Liver (tissue), 9 donors: ENCODE data around the gene GGTLC2. TPM values are rescaled to one million over a fixed set of nuclear protein-coding genes. Genes with fewer than 3 reads are reported as not detected.

Experiments used
- DNase-seq: peaks from one replicate; pipeline ENCODE4 v3.0.0-alpha.2; 2017; ENCODE audit warnings: low spot score
- H3K27ac ChIP-seq, 2 donors: one replicate each; pipeline ENCODE4 v1.7.0; 2013; ENCODE audit warnings: inconsistent platforms in 2 of 2, low read length in 2 of 2, control low read depth in 1 of 2, low read depth in 1 of 2, mild to moderate bottlenecking in 1 of 2
- H3K27me3 ChIP-seq, 4 donors: one replicate each; pipeline versions ENCODE4 v1.6.1 to v1.7.0; 2013; ENCODE audit warnings: low read length in 3 of 4, inconsistent platforms in 1 of 4, mild to moderate bottlenecking in 1 of 4, moderate library complexity in 1 of 4; ENCODE audit not compliant: control insufficient read depth in 4 of 4, insufficient read depth in 4 of 4
- H3K36me3 ChIP-seq, 4 donors: one replicate each; pipeline versions ENCODE4 v1.6.1 to v1.7.0; 2013; ENCODE audit warnings: low read length in 3 of 4, mild to moderate bottlenecking in 3 of 4, low read depth in 1 of 4, moderate library complexity in 1 of 4; ENCODE audit not compliant: control insufficient read depth in 4 of 4, insufficient read depth in 3 of 4
- H3K4me1 ChIP-seq, 4 donors: one replicate each; pipeline versions ENCODE4 v1.6.1 to v1.7.0; 2013; ENCODE audit warnings: low read length in 3 of 4, mild to moderate bottlenecking in 3 of 4, moderate library complexity in 1 of 4; ENCODE audit not compliant: control insufficient read depth in 4 of 4, insufficient read depth in 4 of 4
- H3K4me3 ChIP-seq, 3 donors: one replicate each; pipeline versions ENCODE4 v1.6.1 to v1.7.0; 2013; ENCODE audit warnings: low read length in 3 of 3, control low read depth in 1 of 3, low read depth in 1 of 3, mild to moderate bottlenecking in 1 of 3
- H3K9ac ChIP-seq, 2 donors: one replicate each; pipeline ENCODE4 v1.7.0; 2013; ENCODE audit warnings: low read length in 2 of 2, mild to moderate bottlenecking in 2 of 2, moderate library complexity in 2 of 2, control low read depth in 1 of 2, low read depth in 1 of 2
- H3K9me3 ChIP-seq, 4 donors: one replicate each; pipeline versions ENCODE4 v1.6.1 to v1.7.0; 2013; ENCODE audit warnings: low read length in 3 of 4; ENCODE audit not compliant: control insufficient read depth in 4 of 4
- ATF3 ChIP-seq: IDR thresholded peaks from 2 replicates; pipeline ENCODE4 v1.6.1; 2016; ENCODE audit warnings: antibody characterized with exemption
- CTCF ChIP-seq: fragments of 150-350 bp; IDR thresholded peaks from 2 replicates; pipeline ENCODE4 v1.5.1; 2017; ENCODE audit warnings: improper control_type of control experiment, low read depth, low read length; ENCODE audit not compliant: missing input control
- EGR1 ChIP-seq, 2 donors: IDR thresholded peaks; 2 replicates each; pipeline ENCODE4 v1.6.1; 2016 to 2018; ENCODE audit warnings: antibody characterized with exemption in 2 of 2, low read depth in 2 of 2
- FOXA1 ChIP-seq: IDR thresholded peaks from 2 replicates; pipeline ENCODE4 v1.6.1; 2016; ENCODE audit warnings: antibody characterized with exemption
- FOXA2 ChIP-seq: IDR thresholded peaks from 2 replicates; pipeline ENCODE4 v1.6.1; 2016; ENCODE audit warnings: antibody characterized with exemption
- GABPA ChIP-seq, 2 donors: IDR thresholded peaks in 1 of 2; conservative IDR thresholded peaks in 1 of 2; 2 replicates each; pipeline ENCODE4 v1.6.1; 2016; ENCODE audit warnings: antibody characterized with exemption in 2 of 2, mild to moderate bottlenecking in 1 of 2, moderate library complexity in 1 of 2
- HNF4A ChIP-seq, 2 donors: conservative IDR thresholded peaks; 2 replicates each; pipeline ENCODE4 v1.6.1; 2016; ENCODE audit warnings: antibody characterized with exemption in 2 of 2, mild to moderate bottlenecking in 2 of 2
- HNF4G ChIP-seq: IDR thresholded peaks from 2 replicates; pipeline ENCODE4 v1.6.1; 2016; ENCODE audit warnings: antibody characterized with exemption
- JUND ChIP-seq, 2 donors: IDR thresholded peaks; 2 replicates each; pipeline ENCODE4 v1.6.1; 2016; ENCODE audit warnings: antibody characterized with exemption in 2 of 2
- NR2F2 ChIP-seq: IDR thresholded peaks from 2 replicates; pipeline ENCODE4 v1.6.1; 2016; ENCODE audit warnings: antibody characterized with exemption
- RAD21 ChIP-seq, 2 donors: IDR thresholded peaks; 2 replicates each; pipeline ENCODE4 v1.6.1; 2016; ENCODE audit warnings: antibody characterized with exemption in 2 of 2, mild to moderate bottlenecking in 2 of 2
- REST ChIP-seq: IDR thresholded peaks from 2 replicates; pipeline ENCODE4 v1.6.1; 2016; ENCODE audit warnings: antibody characterized with exemption, mild to moderate bottlenecking
- RXRA ChIP-seq, 2 donors: IDR thresholded peaks; 2 replicates each; pipeline ENCODE4 v1.6.1; 2017 to 2018; ENCODE audit warnings: antibody characterized with exemption in 2 of 2, mild to moderate bottlenecking in 1 of 2
- SP1 ChIP-seq: IDR thresholded peaks from 2 replicates; pipeline ENCODE4 v1.6.1; 2018; ENCODE audit warnings: antibody characterized with exemption, mild to moderate bottlenecking
- TAF1 ChIP-seq: conservative IDR thresholded peaks from 2 replicates; pipeline ENCODE4 v1.6.1; 2016; ENCODE audit warnings: antibody characterized with exemption, mild to moderate bottlenecking
- YY1 ChIP-seq: IDR thresholded peaks from 2 replicates; pipeline ENCODE4 v1.6.1; 2016; ENCODE audit warnings: antibody characterized with exemption, mild to moderate bottlenecking
- ZBTB33 ChIP-seq: IDR thresholded peaks from 2 replicates; pipeline ENCODE4 v1.6.1; 2016; ENCODE audit warnings: antibody characterized with exemption
- WGBS: extraction: QIAGEN DNeasy Blood & Tissue Kit; methylation state at CpG from one replicate; pipeline ENCODE4 v1.1.7; 2013; 5-methylcytosine and 5-hydroxymethylcytosine counted together
- polyA plus RNA-seq, 2 donors: library from polyadenylated mRNA; stranded (reverse) in 1 of 2; unstranded in 1 of 2; fragments of 200-250 nt in 1 of 2; fragments of >200 nt in 1 of 2; fragmentation: Nextera tagmentation in 1 of 2; extraction: Ambion mirVana in 1 of 2; gene quantifications; one replicate each; pipeline versions ENCODE4 v1.2.1 to v1.2.3, GENCODE V29; 2013 to 2015
- total RNA-seq, 2 donors: library from RNA; depleted of rRNA; stranded (reverse); fragments of >200 nt; gene quantifications; one replicate each; pipeline ENCODE4 v1.2.3, GENCODE V29; 2014
- TF ChIP-seq, protein P1 (sequence below): IDR thresholded peaks from 2 replicates; pipeline ENCODE4 v1.6.1; 2016; ENCODE audit warnings: antibody characterized with exemption
- donor health status: healthy.
- donor health status: healthy.
- donor health status: healthy.
- donor health status: healthy.
- donor health status: healthy.

Gene GGTLC2
- total and polyA plus RNA-seq, 4 donors, result not detected

DNA sequence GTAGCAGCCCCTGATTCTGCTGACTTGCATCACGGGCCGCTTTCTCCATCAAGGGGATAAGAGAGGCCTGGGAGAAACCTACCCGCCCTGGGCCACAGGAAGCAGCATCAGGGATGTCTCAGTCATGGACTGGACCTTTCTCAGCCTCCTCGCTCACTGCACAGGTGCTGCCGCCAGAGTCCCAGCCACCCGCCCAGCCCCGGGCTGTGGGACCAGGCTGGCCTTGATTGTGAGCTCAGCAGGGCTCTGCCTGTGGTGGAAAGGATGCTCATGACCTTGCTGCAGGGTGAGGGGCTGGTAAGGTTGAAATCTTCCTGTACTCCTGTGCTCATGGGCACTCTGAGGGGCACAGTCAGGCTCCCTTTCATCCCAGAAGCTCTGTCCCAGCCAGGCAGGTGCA lies 26.0 kb upstream of the GGTLC2 start:
- no peak for DNase-seq
- Histone ChIP-seq H3K9me3 (no peaks in the 10 kb centered on the region), H3K27me3 (peaks cover 0 to 5% (median 0%) of the 10 kb centered on the region in 4 donors), H3K4me1 (no peaks in the 10 kb centered on the region), H3K4me3 (no peak overlapping the region), H3K9ac (no peak overlapping the region), H3K36me3 (no peaks in the 10 kb centered on the region), H3K27ac (no peak overlapping the region)
- 92% methylated on average over 7 of the region's 7 CpGs for WGBS
- no peak for TF ChIP-seq HNF4A (conservative IDR thresholded peaks at IDR 0.05)
- TF ChIP-seq YY1, result no peak
- TF ChIP-seq CTCF, result no peak
- TF ChIP-seq RAD21 (IDR thresholded peaks at IDR 0.05), result no peak
- TF ChIP-seq EGR1 (IDR thresholded peaks at IDR 0.05; ENCODE audit: low read depth in 2 of 2), result no peak
- TF ChIP-seq, protein P1, sequence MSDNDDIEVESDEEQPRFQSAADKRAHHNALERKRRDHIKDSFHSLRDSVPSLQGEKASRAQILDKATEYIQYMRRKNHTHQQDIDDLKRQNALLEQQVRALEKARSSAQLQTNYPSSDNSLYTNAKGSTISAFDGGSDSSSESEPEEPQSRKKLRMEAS, result no peak
- no peak for TF ChIP-seq GABPA (IDR thresholded peaks at IDR 0.05 in 1 of 2, conservative IDR thresholded peaks at IDR 0.05 in 1 of 2)
- no peak for TF ChIP-seq TAF1
- no peak for TF ChIP-seq REST
- TF ChIP-seq HNF4G, result no peak
- no peak for TF ChIP-seq ATF3
- no peak for TF ChIP-seq ZBTB33
- TF ChIP-seq FOXA1, result no peak
- TF ChIP-seq SP1, result no peak
- no peak for TF ChIP-seq NR2F2

- Histone ChIP-seq H3K9me3 (no peaks in the 10 kb centered on the region), H3K27ac (no peak overlapping the region), H3K4me1 (no peaks in the 10 kb centered on the region), H3K4me3 (no peak overlapping the region), H3K9ac (no peak overlapping the region), H3K27me3 (peaks cover 0 to 5% (median 0%) of the 10 kb centered on the region in 4 donors), H3K36me3 (no peaks in the 10 kb centered on the region)
- DNase-seq, result no peak
- 82% methylated on average over 2 of the region's 2 CpGs for WGBS
- TF ChIP-seq RXRA (IDR thresholded peaks at IDR 0.05) (no peak), REST (no peak), HNF4G (no peak), RAD21 (IDR thresholded peaks at IDR 0.05) (no peak), TAF1 (no peak), JUND (IDR thresholded peaks at IDR 0.05) (no peak), ZBTB33 (no peak), FOXA2 (no peak)
- TF ChIP-seq, protein P1, result no peak
Observed at GRCh38 chr22:22618923-22619322, 25.5 kb upstream of the GGTLC2 start.
